SKM-1 treated with dmso at 0.1 percent for 144 hours (cell line): ENCODE data around the gene RERE.

Experiments
- DNase-seq: peaks from one replicate; lab custom pipeline; 2025; ENCODE audit not compliant: unreplicated experiment; lab: John Stamatoyannopoulos, UW

Gene RERE

DNA sequence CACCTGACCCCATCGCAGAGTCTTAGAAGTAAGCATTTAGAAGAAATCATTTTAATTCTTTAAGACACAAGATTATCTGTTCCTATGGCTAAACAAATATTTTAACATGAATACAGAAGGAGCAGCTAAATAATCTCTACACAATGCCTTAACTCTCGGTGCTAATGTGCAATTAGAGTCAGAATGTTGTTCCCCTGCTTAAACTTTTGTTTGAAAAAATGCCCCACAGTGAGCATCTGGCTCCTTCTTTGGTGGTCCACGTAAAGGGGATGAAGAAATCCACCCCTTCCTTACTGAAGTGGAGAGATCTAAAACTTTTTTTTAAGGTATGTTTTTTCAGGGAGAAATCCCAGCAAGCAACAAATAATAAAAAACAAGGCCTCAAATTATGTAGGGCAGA lies 444.3 kb downstream of the RERE start:
- no peak for DNase-seq

DNA sequence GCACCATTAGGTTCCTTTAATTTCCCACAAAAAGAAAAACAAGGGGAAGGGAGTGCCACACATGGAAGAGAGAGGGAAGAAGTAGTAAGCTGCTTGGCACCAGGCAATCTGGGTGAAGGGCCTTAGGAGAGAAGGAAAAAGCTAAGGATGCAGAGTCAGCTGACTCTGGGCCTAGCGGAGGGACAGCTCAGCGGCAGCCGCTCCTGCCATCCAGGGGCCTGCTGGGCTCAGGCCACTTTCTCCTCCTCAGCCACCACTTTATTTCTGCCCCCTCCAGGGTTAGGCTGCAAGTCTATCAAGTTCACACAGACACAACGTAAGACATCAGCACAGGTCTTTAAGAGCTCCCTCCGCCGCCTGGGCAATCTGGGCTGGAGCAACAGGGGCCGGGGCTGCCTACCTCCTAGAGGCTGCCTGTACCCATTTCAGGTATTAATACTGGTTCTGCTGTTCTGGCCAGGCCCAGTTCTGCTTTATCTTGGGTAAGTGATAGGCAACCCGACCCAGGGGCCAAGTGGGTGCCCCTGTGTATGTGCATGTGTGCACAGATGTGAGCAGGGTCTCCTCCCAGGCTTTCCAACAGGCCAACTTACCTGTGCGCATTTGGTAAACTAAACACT lies 446.0 kb downstream of the RERE start:
- no peak for DNase-seq

DNA sequence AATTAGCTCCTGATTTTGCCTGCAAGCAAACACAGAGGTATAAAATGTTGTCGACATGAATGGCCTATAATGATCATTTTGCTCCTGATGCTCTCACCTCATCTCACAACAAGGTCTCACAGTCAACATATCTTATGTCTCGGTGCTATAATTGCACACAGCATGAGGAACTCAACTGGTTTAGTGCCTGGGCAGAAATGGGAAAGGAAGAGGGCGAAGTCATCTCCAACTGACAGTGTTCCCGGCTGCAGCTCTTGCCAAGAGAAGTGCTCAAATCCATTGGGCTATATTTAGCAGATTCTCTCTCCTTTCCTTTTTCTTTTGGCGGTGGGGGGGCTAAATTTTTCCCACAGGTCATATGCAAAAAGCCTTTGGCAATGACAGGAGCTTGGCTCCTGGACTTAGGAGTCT lies 446.5 kb downstream of the RERE start:
- no peak for DNase-seq

DNA sequence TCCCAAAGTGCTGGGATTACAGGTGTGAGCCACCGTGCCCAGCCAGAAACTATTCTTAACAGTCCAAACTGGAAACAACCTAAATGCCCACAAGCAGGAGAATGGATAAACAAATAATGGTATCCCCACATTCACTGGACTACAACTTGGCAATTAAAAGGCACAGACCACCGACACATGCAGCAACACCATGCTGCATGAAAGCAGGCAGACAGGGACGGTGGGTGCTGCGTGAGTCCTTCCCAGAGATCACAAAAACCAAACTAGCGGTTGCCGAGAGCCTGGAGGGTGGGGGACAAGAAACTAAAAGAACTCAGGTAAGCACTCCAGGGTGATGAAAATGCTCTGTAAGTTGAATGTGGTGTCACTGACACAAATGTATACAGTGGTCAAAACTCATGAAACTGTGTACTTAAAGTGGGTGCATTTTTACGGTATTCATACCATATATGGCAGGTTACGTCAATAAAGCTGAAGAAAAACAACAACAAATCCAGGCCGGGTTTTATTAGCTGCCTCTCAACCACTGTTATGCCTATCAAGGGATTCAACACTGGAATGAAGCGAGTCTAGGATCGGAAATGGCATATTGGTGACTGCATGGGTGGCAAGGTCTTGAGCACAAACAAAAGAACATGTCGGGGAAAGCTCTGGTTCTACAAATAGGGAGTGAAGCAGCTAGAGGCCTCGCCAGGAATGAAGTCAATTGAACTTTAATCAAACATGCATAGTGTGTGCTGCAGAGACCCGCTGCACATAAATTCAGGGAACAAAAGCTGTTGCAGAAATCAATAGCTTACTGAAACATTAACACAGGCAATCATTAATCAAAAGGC lies 447.2 kb downstream of the RERE start:
- DNase-seq, result no peak

DNA sequence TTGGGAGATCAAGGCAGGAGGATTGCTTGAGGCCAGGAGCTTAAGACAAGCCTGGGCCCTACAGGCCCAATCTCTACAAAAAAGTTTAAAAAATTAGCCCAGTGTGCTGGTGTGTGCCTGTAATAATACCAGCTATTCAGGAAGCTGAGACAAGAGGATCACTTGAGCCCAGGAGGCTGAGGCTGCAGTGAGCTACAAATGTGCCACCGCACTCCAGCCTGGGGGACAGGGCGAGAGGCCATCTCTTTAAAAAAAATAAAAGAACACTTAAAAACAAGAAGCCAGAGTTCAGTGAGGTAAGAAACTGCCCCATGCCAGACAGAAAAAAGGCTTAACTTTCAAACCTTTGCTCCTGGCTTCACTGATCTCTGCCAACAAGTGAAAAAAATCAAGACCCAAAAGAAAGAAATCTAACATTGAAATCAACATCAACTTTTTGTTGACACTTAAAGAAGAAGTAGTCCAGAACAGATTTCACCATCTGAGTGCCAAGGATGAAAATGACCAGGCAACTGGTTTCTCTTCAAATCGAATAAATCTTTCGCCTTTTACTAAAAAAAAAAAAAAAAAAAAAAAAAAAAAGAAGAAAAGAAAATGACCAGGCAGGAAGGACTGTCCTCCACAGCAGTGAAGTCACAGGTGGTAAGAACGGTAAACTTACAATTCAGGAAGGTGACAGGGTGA lies 448.3 kb downstream of the RERE start:
- DNase-seq, result no peak

DNA sequence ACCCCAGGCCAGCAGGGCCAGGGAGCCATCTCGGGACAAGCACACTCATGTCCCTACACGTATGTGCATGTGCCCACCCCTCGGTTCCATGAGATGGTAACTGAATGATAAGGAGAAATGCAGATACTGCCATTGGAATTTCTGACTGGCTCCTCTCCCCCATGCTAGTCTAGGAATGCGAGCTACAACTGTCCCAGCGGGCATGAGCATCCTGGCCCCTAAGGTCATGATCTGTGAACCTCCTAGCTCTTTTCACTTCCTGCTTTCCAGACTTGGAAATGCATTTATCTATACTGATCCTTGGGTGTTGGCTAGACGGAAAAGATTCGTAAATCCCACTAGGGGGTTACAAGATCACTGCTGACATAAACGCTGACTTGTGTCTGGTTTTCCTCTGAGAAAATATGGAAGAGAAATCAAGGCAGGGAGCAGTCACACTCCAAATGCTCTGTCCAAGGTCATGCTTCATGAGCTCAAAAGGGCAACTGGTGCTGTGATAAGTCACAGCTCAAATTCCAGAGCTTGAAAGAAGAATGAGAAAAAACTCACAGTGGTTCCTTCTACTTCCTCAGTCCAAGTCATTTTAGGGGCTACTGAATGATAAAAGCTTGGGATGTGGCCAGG lies 449.8 kb downstream of the RERE start:
- no peak for DNase-seq

DNA sequence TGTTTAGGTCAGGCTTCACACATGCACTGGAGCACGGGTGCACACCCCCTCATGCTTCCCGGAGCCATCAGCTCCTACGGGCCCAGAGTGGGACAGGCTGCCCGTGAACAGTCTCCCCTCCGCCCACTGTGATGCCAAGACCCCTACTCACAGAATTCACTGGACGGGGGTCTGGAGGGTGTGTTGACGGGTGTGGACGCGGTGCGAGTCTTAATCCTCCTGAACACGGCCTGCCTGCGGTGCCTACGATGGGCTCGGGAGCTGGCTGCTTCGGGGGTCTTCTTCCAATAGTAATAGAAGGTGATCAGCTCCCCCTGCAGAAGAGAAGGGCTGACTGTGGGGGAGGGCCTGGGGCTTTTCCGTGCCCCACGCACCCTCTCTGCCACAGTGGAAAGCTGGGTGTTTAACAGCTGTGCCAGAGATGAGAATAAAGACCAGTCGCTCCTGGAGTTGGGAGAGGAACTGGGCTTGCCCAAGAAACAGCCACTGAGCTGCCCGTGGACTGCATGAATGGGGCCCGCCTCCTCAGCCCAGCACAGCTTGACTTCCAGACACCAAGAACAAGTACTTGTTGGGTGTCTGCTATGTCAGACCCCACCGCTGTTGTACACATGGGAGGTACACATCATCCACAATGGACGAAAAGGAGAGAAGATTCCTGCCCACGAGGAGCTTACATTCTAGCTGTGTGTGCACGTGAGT lies 451.6 kb downstream of the RERE start:
- DNase-seq, result no peak

DNA sequence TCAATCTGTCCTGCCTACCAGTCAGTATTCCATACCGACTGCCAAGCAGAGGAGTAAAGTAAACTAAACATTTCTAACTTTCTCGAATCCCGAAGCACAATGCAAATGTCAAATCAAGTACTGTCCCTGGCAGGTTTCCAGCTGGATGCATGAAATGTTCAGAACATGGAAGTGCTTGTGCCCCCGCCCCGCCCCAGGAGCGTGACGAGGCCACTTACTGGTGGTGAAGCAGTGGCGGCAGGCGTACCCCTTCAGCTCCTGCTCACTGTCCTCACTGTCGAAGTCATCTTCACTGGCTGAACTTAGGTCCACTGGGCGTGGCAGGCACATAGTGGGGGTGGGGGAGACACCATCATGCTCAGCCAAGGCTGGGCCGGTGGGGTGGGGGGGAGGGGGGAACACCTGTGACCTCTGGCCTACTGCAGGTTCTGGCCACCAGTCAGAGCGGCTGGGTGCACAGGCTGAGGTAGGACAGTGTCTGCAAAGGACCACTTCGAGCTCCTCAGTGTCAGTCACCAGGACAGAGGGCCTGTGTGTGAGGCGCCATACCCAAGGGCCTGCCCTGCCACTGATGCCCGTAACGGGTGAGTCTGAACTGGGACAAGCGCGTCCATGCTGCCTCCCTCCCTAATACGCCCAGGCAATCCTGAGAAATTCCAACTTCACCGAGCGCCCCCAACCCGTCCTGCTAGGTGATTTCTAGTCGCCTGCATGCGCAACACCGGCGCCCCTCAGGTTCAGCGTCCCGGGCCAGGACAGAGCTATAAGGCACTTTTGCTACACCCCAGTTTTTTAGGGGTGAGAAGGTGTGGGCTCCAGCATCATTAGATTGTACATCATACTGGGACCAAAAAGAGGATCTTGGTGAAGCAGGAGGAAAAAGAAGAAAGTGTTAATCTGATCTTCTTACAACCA lies 452.7 kb downstream of the RERE start:
- no peak for DNase-seq

DNA sequence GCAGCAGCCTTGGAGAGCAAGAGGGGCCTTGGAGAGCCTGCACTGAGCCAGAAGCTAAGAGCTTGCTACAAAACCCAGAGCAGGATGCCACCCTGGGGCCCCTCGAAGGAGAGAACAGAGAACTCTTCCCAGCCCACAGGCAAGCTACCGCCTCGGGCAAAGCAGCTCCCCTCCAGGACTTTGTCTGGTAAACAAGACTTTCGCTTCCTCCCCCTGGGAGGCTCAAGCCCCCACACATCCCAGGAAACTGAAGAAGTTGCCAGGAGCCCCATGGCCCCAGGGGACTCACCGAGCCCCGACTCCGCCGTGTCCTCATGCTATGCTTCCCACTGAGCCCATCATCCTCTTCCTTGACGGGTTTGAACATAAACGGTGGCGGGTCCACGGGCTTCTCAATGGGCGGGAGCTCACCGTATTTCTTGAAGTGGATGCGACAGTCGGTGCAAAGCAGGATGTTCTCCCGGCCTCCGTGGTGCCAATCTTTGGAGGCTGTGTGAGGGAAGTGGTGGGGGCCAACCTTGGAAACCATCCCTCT lies 453.6 kb downstream of the RERE start:
- no peak for DNase-seq

DNA sequence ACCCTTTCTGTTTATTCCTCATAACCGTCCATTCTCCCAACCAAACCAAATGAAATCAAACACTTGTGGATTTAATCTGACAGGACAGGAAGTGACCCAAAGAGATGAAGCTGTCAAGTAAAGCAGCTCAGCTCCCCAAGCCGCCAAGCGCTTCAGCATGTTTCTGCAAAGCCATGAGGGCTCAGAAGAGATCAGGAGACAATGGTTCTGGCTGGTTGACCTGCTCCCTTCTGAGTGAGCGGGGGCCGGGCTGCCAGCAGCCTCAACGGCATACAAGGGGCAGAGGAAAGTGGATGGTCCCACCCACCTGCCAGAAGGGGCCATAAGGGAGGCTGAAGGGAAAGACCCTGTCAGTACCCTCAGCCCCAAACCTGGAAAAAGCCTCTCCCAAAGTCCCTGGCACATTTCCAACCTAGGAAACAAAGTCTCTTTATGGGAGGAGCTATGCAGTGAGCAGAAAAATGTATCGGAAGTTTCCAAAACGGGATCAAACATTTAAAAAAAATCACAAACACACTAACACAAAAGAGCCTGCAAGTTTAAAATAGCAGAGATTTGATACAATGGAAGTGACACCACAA lies 454.2 kb downstream of the RERE start:
- no peak for DNase-seq

DNA sequence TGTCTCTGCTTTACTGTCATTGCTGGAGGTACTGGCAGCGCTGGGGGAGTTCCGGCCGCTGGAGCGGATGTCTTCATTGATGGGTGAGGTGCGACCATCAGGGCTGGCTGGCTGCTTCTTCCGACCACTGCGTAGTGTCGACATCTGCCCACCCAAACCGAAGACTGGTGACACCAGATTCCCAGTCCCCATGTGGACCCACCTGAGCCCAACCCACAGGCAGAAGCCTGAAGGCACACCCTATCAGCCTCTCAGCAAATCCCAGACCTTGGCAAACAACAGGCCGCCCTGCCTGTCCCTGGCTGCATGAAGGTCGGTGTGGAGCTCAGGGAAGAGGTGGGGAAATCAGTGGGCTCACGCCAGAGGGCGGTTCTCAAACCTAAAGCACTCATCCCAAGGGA lies 454.7 kb downstream of the RERE start:
- no peak for DNase-seq

DNA sequence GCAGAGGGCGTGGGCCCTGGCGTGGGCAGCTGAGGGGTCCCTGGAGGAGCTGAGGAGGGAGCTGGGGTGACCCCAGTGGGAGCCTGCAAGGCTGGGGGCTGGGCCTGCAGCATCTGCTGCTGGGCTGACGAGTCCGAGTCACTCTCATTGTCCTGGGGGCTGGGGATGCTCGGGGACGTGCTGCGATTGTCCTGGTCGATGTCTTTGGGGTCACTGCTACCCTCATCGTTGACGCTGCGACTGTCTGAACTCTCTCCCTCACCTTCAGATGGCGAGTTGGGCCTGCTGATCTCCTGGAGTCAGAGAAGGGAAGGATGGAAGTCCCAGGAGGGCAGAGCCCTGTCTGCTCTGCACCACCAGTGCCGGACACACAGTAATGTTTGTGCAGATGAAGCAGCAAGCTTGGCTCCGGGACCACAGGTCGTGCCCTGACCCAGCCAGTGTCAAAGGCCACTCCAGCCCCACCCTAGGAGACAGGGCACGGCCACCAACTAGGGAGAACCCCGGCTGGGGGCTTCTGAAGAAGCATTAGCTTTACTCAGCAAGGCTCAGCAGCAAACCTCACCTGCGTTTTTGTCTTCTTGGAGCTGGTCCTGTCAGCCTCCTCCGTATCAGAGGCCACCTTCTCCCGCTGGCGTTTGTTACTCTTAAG lies 456.1 kb downstream of the RERE start:
- no peak for DNase-seq

DNA sequence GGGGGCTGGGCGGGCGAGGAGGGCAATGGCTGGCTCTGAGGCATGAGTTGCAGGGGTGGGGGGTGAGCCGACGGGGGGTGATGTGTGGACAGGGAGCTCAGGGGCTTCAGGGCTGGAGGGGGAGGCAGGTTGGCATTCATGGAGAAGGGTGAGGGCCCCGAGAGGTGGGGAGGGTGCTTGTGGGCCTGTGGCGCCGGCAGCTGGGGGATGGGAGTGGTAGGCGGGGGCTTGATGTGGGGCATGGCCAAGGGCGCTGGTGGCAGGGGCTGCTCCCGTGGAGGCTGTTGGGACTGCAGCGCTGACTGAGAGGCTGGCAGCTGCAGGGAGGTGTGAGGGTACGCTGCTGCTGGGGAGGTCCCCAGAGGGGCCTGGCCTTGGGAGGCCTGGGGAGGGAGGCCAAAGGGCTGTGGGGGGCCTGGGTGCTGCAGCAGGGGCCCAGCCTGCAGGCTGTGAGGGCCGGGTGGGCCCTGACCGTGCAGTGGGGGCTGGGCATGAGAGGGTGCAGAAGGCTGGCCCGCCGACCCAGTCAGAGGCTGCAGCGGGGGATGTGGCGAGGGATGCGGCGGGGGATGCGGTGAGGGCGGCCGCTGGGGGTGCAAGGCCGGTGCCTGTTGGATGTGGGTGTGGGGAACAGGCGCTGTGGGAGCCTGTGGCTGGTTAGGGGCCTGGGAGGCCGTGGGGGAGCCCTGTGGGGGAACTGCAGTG lies 456.8 kb downstream of the RERE start:
- DNase-seq, result no peak

DNA sequence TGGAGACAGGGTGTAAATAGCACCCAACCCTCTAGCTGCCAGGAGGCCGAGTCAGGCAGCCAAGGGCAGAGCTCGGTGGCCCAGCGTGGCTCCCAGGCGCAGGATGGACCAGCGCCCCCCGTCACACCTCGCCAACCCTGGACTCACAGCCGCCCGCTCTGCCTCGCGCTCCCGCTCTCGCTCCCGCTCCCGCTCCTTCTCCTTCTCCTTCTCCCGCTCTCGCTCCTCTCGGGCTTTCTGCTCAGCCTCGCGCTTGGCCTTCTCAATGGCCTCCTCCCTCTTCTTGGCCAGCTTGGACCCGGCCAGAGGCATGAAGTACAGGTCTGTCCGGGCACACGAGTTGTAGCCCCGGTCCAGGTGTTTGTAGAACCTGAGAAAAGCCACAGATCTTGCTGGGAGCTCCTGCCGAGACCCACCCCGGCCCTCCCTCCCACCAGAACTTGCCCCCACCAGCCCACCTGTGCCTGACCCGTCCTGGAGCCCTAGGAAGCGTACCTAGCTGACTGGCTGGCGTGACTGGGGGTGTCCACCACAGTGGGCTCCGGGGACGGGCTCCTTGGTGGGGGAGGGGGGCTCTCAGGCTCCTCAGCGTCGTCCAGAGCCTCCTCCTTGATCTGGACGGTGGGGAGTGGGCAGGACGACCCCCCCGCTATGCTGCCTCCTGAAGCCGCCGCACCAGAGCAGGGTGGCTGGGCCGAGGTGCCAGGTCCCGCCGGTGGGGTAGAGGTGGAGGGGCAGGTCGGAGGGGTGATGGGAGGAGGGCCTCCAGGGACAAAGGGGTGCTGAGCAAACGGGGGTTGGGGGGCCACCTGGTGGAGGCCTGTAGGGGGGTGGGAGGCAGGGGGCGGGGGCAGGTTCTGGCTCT lies 457.6 kb downstream of the RERE start:
- DNase-seq, result no peak

DNA sequence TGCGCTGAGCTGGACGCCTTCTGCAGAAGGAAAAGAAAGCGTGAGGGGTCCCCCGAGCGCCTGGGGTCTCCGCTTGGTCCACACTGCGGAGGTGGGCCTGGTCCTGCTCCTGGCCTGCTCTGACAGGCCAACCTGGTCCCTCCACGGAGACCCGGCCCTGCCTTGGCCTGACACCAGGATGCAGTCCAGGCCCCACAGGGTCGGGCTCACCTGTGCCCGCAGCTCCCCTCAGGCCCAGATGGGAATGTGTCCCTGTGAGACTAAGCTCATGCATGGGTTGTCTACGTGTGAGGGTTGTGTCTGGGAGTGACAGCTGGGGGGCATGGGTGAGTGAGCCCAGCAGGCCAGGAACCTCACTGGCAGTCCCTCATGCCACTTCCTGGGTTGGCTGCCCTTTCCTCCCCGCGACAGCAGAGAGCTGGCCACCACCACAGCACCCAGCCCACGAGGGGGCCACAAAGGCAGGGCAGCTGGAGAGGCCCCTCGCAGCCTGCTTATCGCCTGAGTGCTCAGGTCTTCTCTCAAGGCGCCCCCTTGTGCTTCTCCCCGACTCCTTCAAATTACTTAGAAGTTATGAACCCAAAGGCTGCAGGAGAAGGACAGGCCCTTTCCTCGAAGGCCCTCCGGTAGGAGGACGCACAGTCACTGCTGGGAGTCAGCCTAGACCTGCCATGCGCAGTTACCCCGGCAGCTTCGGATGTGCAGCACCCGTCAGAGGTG lies 458.4 kb downstream of the RERE start:
- DNase-seq, result no peak

DNA sequence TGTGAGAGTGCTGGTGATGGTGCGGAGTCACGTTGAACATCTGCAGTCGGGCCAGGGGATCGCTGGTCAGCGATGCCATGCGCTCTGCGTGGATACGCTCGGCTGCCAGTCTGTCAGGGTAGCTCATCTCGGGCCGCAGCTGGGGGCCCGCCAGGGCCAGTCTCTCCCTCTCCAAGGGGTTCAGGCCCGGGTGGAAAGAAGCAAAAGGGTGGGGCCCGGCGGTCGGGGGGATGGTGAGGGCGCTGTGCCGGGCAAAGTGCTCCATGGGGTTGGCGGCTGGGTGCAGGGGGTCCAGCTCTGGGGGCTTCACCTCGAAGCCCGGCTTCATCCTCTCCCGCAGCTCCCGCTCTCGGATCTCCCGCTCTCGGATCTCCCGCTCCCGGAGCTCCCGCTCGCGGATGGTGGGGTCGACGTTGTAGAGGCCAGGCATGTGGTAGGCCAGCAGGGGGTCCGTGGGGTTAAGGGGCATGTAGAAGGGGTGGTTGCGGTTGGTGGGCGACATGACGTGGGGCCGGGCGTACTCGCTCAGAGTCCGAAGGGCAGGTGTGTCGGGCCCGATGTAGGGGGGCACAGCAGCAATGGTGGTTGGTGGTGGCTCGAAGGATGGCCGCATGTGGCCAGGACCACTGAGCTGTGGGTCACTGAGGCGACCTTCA lies 459.1 kb downstream of the RERE start:
- no peak for DNase-seq
